Fibroblast of pulmonary artery (primary cell): ENCODE data around the gene OR4K15.
"Not testable (repeated sequence)": the region's sequence is repeated elsewhere in the genome, so short reads cannot be mapped to it uniquely, and the experiment has no call there.

Experiments
- DNase-seq: peaks from one replicate; pipeline ENCODE4 v3.0.0-alpha.2; 2010; ENCODE audit warnings: low read depth
- H3K4me3 ChIP-seq: replicated peaks from 2 replicates; pipeline ENCODE4 v1.5.1; 2011; ENCODE audit warnings: low read depth, mild to moderate bottlenecking, control low read depth, low read length, moderate library complexity
- CTCF ChIP-seq: IDR thresholded peaks from 2 replicates; pipeline ENCODE4 v1.5.1; 2011; ENCODE audit warnings: mild to moderate bottlenecking, control low read depth, low read length, inconsistent platforms; ENCODE audit errors: missing control alignments

Gene OR4K15

GRCh38 chr14:19975291-19975690 lies at the start of gene OR4K15:
Gene OR4K15 (plus strand): TSS chr14:19975591. CDS start chr14:19975591, 0 bp downstream.
- no peak within 1 kb of the TSS for H3K4me3 ChIP-seq
- DNase-seq: no peak
- no peak for TF ChIP-seq CTCF

GRCh38 chr14:19930617-19931016 lies 44.8 kb upstream of the OR4K15 start, which contains the start of gene OR4K1:
Gene OR4K1 (plus strand): TSS chr14:19930917. CDS start chr14:19935667, 4,750 bp downstream.
- no peak within 1 kb of the TSS for H3K4me3 ChIP-seq
- TF ChIP-seq CTCF: no peak
- DNase-seq: no peak

GRCh38 chr14:19941668-19942067 lies 33.7 kb upstream of the OR4K15 start:
- no peak for DNase-seq
- H3K4me3 ChIP-seq: no peak overlapping the region
- no peak for TF ChIP-seq CTCF

- no peak for DNase-seq
- no peak for TF ChIP-seq CTCF
- no peak overlapping the region for H3K4me3 ChIP-seq
Observed at GRCh38 chr14:19947413-19948090, 27.8 kb upstream of the OR4K15 start.

GRCh38 chr14:19949218-19949617 lies 26.2 kb upstream of the OR4K15 start:
- no peak for TF ChIP-seq CTCF
- DNase-seq: no peak
- H3K4me3 ChIP-seq: no peak overlapping the region

- not testable (repeated sequence) for H3K4me3 ChIP-seq, DNase-seq
Observed at GRCh38 chr14:19969735-19970134, 5.7 kb upstream of the OR4K15 start.

- no peak for DNase-seq
- no peak for TF ChIP-seq CTCF
- H3K4me3 ChIP-seq: no peak overlapping the region
Observed at GRCh38 chr14:19974844-19975243, 547 bp upstream of the OR4K15 start.
